Large intestine (tissue), 3 donors: Measurements from ENCODE around the gene BMI1. TPM values are rescaled to one million over a fixed set of nuclear protein-coding genes. Genes with fewer than 3 reads are reported as not detected.

ENCODE experiments used
- DNase-seq, 2 donors: peaks; one replicate each; pipeline versions ENCODE4 v3.0.0 to v3.0.0-alpha.2; 2013
- H3K27ac ChIP-seq: one replicate; pipeline ENCODE4 v1.5.1; 2013; ENCODE audit warnings: low read length
- H3K27me3 ChIP-seq: 2 replicates; pipeline ENCODE4 v1.6.1; 2013; ENCODE audit warnings: low read length; ENCODE audit not compliant: control insufficient read depth, insufficient read depth
- H3K36me3 ChIP-seq: 2 replicates; pipeline ENCODE4 v1.6.1; 2013; ENCODE audit warnings: low read length; ENCODE audit not compliant: control insufficient read depth, insufficient read depth
- H3K4me1 ChIP-seq: one replicate; pipeline ENCODE4 v1.6.1; 2013; ENCODE audit warnings: low read length; ENCODE audit not compliant: control insufficient read depth, insufficient read depth
- H3K4me3 ChIP-seq: one replicate; pipeline ENCODE4 v1.5.1; 2013; ENCODE audit warnings: low read length
- H3K9me3 ChIP-seq: one replicate; pipeline ENCODE4 v1.6.1; 2013; ENCODE audit warnings: mild to moderate bottlenecking, low read depth, low read length, moderate library complexity; ENCODE audit not compliant: control insufficient read depth
- WGBS: methylation state at CpG from one replicate; pipeline ENCODE4 v1.1.5; 2013; ENCODE audit warnings: low lambda C conversion rate; ENCODE audit not compliant: insufficient coverage; 5-methylcytosine and 5-hydroxymethylcytosine counted together
- polyA plus RNA-seq: library from polyadenylated mRNA; unstranded; fragments of 120-200 nt; gene quantifications from one replicate; pipeline ENCODE4 v1.2.1, GENCODE V29; 2013

The BMI1 gene
- polyA plus RNA-seq, 1 donor, result 46.6 TPM

DNA sequence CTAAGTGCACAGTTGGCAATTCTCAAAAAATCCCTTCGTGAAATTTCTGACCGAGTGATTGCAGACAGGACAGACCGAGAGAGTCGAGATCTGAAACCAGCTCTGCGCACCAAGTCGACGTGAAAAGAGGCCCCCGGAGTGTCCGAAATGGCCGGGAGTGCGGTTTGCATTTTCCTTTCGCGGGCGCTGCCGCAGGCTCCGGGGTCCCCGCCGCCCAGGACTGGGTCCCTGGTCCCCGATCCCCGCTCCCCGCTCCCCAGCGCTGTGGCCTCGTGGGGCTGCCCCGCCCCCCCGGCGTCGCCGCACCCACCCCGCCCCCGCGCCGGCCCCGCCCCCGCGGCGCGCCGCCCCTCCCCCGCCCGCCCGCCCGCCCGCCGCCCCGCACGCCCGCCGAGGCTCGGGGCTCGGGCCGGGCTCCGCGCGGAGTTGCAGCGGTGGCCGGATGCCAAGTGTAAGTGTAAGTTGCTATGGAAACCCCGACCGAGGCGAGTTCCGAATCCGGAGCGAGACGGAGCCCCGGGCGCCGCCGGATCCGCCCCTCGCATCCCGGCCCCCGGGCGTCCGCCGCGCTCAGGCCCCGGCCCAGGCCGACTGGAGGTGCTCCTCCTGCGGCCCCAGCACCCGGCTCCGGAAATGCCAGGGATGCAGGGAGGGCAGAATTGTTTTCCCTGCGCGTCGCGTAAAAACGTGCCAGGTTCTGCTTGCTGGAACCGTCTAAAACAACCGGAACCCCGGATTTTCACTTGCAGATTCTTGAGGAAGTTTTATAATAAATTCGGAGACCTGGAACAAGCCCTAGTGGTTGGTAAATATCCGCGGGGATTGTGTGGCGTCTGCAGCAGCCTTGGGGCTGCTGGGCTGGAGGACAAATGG lies 4.6 kb downstream of the BMI1 start:
- DNase-seq, result peak; percentile 38 to 71
- WGBS, result 7% methylated on average over 3 of the region's 92 CpGs
- Histone ChIP-seq H3K36me3 (peaks cover 16% of the 10 kb centered on the region), H3K27ac (no peak overlapping the region), H3K4me1 (peaks cover 9% of the 10 kb centered on the region), H3K4me3 (peak overlapping the region; percentile 48), H3K27me3 (peaks cover 30% of the 10 kb centered on the region), H3K9me3 (no peaks in the 10 kb centered on the region)

DNA sequence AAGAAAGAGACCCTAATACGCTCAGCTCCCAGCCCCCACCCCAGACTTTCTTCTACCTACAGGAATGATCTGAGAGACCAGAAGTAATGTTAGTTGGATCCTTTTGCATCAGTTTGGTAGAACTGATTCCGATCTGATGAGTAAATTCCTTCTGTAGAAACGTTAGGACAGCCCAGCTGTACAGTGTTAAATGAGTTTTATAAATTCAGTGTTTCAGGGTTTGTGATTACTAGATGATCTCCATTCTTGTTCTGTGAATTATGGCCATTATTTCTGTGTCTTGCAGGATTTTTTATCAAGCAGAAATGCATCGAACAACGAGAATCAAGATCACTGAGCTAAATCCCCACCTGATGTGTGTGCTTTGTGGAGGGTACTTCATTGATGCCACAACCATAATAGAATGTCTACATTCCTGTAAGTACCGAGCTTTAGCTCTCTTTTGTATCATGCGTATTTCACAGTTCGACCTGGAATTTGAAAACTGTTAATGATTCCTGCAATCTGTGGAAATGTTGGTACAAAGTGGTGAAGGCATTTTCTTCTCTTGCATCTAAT lies 5.3 kb downstream of the BMI1 start:
- H3K27ac ChIP-seq, result no peak overlapping the region
- H3K36me3 ChIP-seq, result peaks cover 16% of the 10 kb centered on the region
- peak in 1 of 2 donors; percentile 16 for DNase-seq
- H3K27me3 ChIP-seq, result peaks cover 30% of the 10 kb centered on the region
- no peaks in the 10 kb centered on the region for H3K9me3 ChIP-seq
- peak overlapping the region; percentile 43 for H3K4me3 ChIP-seq
- H3K4me1 ChIP-seq, result peaks cover 9% of the 10 kb centered on the region
- no CpG with 5 or more reads among the region's 8 CpGs for WGBS

DNA sequence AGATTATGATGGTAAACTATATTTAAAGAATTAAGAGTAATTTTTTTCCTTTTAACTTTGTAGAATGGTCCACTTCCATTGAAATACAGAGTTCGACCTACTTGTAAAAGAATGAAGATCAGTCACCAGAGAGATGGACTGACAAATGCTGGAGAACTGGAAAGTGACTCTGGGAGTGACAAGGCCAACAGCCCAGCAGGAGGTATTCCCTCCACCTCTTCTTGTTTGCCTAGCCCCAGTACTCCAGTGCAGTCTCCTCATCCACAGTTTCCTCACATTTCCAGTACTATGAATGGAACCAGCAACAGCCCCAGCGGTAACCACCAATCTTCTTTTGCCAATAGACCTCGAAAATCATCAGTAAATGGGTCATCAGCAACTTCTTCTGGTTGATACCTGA lies 8.3 kb downstream of the BMI1 start:
- Histone ChIP-seq H3K36me3 (peaks cover 16% of the 10 kb centered on the region), H3K9me3 (peaks cover 4% of the 10 kb centered on the region), H3K4me1 (peaks cover 13% of the 10 kb centered on the region), H3K27ac (no peak overlapping the region), H3K27me3 (peaks cover 25% of the 10 kb centered on the region), H3K4me3 (no peak overlapping the region)
- no peak for DNase-seq
- WGBS, result no CpG with 5 or more reads among the region's 3 CpGs

DNA sequence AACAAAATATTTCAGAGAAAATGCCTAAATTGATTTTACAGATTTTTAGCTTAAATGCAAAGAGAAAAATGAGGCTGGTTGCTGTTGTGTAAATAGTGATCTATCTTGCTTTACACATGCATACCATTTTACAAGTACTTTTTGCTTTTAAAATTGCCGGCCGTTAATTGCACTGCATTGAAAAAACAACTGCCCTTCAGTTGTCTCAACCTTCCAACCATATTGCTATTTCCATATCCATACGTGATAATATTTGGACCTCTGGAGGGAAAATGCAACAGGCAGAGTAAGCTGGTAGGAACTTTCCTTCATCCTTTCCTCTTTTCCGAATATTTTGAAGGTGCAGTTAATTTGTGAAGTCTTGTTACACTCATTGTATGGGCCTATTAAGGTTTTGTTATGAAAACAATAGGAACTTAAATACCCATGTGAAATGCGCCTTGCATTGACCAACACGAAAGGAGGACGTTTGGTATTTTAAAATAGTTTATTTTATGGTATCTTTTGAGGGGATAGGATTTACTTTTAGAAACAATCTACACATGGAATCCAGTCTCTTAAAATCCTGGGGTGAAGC lies 11.3 kb downstream of the BMI1 start:
- WGBS, result 97% methylated on average over 5 of the region's 7 CpGs
- DNase-seq, result no peak
- H3K36me3 ChIP-seq, result peaks cover 16% of the 10 kb centered on the region
- H3K9me3 ChIP-seq, result peaks cover 27% of the 10 kb centered on the region
- no peak overlapping the region for H3K4me3 ChIP-seq
- H3K4me1 ChIP-seq, result peaks cover 20% of the 10 kb centered on the region
- peaks cover 46% of the 10 kb centered on the region for H3K27me3 ChIP-seq
- H3K27ac ChIP-seq, result no peak overlapping the region

DNA sequence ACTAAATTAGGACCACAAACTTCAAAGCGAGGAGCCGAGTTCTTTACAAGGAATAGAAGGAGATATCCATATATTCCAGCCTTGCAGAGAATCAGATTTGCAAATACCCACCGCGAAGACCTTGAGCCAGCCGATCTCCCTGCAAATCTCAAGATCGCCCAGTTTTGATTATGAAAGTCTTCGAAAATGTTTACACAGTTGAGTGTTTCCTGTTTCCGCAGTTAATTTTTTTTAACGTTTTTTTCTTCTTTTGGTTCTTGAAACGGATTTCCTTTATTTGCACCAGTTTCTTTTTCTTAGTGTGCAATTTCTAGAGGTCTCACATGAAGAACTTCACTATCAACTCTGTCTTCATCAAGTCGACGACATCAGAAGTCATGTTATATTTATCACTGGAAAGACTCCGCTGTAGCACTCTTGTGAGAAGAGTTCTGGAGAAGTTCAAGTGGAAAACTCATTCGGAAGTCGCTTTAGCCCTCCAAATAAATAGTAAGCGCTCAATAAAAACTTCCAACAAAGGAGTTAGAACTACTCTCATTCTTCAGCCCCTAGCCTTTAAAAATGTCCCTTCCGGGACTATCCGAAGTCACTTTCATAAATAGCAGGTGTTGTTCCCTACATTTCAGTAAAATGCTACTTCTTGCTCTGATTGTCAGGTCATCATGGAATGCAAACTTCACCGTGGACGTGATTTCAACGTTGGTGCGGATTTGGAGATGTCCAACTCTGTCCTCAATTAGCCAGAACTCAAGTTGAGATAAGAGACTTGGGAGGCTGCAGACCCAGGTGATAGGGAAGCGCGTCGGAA lies 12.5 kb downstream of the BMI1 start:
- no peak for DNase-seq
- Histone ChIP-seq H3K27ac (no peak overlapping the region), H3K4me3 (no peak overlapping the region), H3K36me3 (peaks cover 12% of the 10 kb centered on the region), H3K27me3 (peaks cover 57% of the 10 kb centered on the region), H3K9me3 (peaks cover 27% of the 10 kb centered on the region), H3K4me1 (peaks cover 20% of the 10 kb centered on the region)
- 55% methylated on average over 10 of the region's 25 CpGs for WGBS

DNA sequence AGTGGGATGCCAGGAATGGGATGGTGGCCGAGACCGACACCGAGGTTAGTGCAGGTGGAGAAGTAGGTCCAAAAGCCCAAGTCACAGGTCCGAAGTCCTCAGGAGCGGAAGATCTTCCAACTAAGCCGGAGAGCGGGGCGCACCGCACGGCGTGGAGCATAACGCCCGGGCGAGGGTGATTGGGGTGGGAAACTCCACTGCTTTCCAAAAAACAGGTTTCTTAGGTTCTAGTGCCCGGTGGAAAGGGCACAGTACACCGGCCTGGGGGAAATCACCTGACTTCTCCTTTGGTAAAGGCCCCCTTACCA lies 13.0 kb downstream of the BMI1 start:
- peak overlapping the region; percentile 23 for H3K4me3 ChIP-seq
- peaks cover 11% of the 10 kb centered on the region for H3K36me3 ChIP-seq
- no peak for DNase-seq
- H3K4me1 ChIP-seq, result peaks cover 20% of the 10 kb centered on the region
- no peak overlapping the region for H3K27ac ChIP-seq
- H3K9me3 ChIP-seq, result peaks cover 27% of the 10 kb centered on the region
- peaks cover 63% of the 10 kb centered on the region for H3K27me3 ChIP-seq
- no CpG with 5 or more reads among the region's 16 CpGs for WGBS

DNA sequence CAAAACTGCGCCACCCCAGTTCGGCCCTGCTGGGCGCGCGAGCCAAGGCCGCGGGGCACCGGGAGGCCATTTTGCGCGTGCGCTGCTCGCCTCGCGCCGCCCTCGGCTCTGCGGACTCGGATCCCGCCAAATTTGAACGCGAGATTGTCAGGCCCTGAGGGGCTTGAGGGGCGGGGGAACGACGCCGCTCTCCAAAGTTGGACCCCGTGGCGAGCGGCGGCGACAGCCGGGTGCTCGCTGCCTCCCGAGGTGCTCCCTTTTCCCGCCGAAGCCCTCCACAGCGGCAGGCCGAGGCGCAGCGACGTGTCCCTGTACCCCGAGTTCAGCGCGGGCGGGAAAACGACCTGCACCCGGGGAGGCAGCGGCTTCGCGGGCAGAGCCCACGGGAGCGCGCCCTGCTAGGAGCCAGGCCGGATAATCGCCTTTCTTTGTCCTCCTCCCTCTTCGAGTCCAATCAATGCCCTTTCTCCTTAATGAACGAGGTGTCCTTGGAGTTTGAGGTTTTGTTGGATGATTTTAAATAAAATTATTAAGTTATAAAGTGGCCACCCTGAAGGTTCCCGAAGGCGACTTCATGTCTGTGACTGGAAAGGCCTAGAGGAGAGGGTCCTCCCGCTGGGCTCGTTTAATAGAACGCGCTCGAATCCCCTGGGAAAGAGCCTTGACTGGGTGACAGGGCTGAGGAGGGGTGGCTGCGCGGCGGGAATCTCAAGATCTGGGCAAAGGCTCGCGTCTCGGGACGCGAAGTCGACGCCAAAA lies 13.7 kb downstream of the BMI1 start:
- WGBS, result no CpG with 5 or more reads among the region's 73 CpGs
- H3K9me3 ChIP-seq, result peaks cover 27% of the 10 kb centered on the region
- H3K27me3 ChIP-seq, result peaks cover 67% of the 10 kb centered on the region
- no peak overlapping the region for H3K27ac ChIP-seq
- H3K4me3 ChIP-seq, result peak overlapping the region; percentile 40
- peaks cover 4% of the 10 kb centered on the region for H3K36me3 ChIP-seq
- H3K4me1 ChIP-seq, result peaks cover 20% of the 10 kb centered on the region
- peak in 1 of 2 donors; percentile 47 for DNase-seq

DNA sequence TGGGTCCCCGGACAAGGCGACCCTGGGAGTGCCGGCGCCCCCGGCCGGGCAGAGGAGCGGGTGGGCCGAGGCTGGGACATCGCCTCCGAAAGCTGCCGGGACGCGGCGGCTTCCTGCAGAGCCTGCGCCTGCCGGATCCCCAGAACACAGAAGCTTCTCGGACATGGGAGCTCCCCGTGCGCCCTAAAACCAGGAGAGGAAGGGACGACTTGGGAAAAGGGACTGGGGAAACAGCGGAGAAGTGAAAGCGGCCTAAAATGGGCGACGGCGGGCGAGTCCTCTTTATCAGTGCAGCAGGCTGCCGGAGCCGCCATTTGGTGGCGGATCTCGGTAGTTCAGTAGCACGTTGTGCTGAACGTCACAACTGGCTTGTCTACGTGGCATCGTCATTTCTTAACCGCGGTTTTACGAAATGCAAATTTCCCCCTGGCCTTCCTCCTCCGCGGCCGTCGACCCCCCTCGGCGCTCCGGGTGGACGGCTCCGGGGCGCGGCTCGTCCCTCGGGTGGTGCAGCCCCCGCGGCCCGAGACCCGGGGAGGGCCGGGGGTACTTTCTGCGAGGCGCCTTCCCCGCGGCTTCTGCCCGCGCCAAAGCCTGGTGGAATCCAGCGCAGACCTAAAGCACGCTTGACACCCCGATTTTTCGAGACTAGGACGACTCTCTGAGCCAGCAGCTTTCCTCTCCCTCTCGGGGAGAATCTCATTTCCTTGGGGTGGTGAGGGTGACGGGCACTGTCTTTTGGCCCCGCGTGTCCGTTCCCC lies 14.5 kb downstream of the BMI1 start:
- peaks cover 27% of the 10 kb centered on the region for H3K9me3 ChIP-seq
- H3K27me3 ChIP-seq, result peaks cover 67% of the 10 kb centered on the region
- peak; percentile 47 to 74 for DNase-seq
- no peak overlapping the region for H3K27ac ChIP-seq
- peaks cover 25% of the 10 kb centered on the region for H3K4me1 ChIP-seq
- peak overlapping the region; percentile 40 for H3K4me3 ChIP-seq
- WGBS, result no CpG with 5 or more reads among the region's 71 CpGs
- H3K36me3 ChIP-seq, result no peaks in the 10 kb centered on the region

DNA sequence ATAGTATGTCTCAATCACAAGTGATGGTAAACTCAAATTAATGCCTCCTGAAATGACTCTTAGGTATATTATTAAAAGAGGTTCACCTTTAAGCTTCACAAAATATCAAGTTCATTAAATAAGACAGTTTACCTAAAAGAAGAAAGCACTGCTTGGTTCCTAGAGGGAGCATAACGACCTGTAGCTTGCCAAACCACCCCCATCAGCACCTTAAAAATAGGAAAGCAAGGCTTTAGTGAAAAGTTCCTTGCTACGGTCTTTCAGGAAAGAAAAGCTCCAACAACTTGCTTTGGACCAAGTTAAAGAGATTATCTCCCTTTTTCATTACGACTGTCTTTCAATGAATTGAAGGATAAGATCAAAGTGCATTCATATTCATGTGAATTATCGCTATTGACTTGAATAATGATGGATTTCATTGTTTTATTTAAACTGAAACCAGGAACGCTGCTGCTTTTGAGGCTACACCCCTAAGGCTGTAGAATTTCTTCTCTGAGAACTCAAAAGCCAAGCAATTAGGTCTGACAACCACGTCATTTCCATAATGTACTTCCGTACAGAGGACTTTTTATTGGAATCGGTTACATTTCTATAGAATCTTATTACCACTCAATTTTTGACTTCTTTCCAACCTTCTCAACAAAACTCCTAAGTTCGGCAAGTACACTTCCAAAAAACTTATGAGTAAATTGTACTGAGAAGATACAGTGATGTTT lies 17.4 kb downstream of the BMI1 start:
- WGBS, result 4% methylated on average over 6 of the region's 9 CpGs
- DNase-seq, result no peak
- Histone ChIP-seq H3K4me1 (peaks cover 29% of the 10 kb centered on the region), H3K9me3 (peaks cover 27% of the 10 kb centered on the region), H3K36me3 (no peaks in the 10 kb centered on the region), H3K27me3 (peaks cover 81% of the 10 kb centered on the region), H3K4me3 (no peak overlapping the region), H3K27ac (no peak overlapping the region)
